ENCODE measurements around the gene ZNF837. TPM values are rescaled to one million over a fixed set of nuclear protein-coding genes. Genes with fewer than 3 reads are reported as not detected.

ZNF837 gene
- total and polyA plus RNA-seq, 2 experiments from 2014 or later, result 5.0 to 5.4 TPM

- H2AFZ ChIP-seq, result no peak overlapping the region
- DNase-seq (ENCODE audit: low spot score), result no peak
- no peak overlapping the region for H3K4me2 ChIP-seq
- no peaks in the 10 kb centered on the region for H4K20me1 ChIP-seq (ENCODE audit: insufficient read depth, poor library complexity, severe bottlenecking)
- H3K4me3 ChIP-seq, result no peak overlapping the region
- H3K79me2 ChIP-seq, result peaks cover 33% of the 10 kb centered on the region
- no peak for TF ChIP-seq EZH2phosphoT487 (IDR thresholded peaks at IDR 0.05; ENCODE audit: low read depth, severe bottlenecking, unreplicated experiment)
- TF ChIP-seq, protein P1, sequence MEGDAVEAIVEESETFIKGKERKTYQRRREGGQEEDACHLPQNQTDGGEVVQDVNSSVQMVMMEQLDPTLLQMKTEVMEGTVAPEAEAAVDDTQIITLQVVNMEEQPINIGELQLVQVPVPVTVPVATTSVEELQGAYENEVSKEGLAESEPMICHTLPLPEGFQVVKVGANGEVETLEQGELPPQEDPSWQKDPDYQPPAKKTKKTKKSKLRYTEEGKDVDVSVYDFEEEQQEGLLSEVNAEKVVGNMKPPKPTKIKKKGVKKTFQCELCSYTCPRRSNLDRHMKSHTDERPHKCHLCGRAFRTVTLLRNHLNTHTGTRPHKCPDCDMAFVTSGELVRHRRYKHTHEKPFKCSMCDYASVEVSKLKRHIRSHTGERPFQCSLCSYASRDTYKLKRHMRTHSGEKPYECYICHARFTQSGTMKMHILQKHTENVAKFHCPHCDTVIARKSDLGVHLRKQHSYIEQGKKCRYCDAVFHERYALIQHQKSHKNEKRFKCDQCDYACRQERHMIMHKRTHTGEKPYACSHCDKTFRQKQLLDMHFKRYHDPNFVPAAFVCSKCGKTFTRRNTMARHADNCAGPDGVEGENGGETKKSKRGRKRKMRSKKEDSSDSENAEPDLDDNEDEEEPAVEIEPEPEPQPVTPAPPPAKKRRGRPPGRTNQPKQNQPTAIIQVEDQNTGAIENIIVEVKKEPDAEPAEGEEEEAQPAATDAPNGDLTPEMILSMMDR (IDR thresholded peaks at IDR 0.05; ENCODE audit: poor library complexity), result no peak
- no peak for TF ChIP-seq EZH2 (IDR thresholded peaks at IDR 0.05; ENCODE audit: borderline replicate concordance)
- 92% methylated on average over 6 of the region's 6 CpGs for WGBS (ENCODE audit: low lambda C conversion rate, missing lambda C conversion rate)
- H3K27ac ChIP-seq, result no peak overlapping the region
- H3K9me2 ChIP-seq (replicated peaks; ENCODE audit: insufficient read depth), result no peaks in the 10 kb centered on the region
- no peaks in the 10 kb centered on the region for H3K36me3 ChIP-seq (replicated peaks; ENCODE audit: insufficient read depth, low read depth)
- H3K4me1 ChIP-seq (ENCODE audit: insufficient read depth), result peaks cover 29% of the 10 kb centered on the region
- no peaks in the 10 kb centered on the region for H3K9me3 ChIP-seq (ENCODE audit: low read depth)
- no peaks in the 10 kb centered on the region for H3K27me3 ChIP-seq
Measured at GRCh38 chr19:58382997-58383603, 2.3 kb upstream of the ZNF837 start.

- 60% methylated on average over 16 of the region's 26 CpGs for WGBS (ENCODE audit: low lambda C conversion rate, missing lambda C conversion rate)
- Histone ChIP-seq H3K36me3 (replicated peaks; ENCODE audit: insufficient read depth, low read depth) (no peaks in the 10 kb centered on the region), H3K27ac (peak overlapping the region; percentile 73), H3K4me3 (peak overlapping the region; percentile 63), H2AFZ (peak overlapping the region; percentile 13), H4K20me1 (ENCODE audit: insufficient read depth, poor library complexity, severe bottlenecking) (no peaks in the 10 kb centered on the region), H3K79me2 (peaks cover 24% of the 10 kb centered on the region), H3K4me2 (peak overlapping the region; percentile 90), H3K4me1 (ENCODE audit: insufficient read depth) (peaks cover 25% of the 10 kb centered on the region), H3K9me2 (replicated peaks; ENCODE audit: insufficient read depth) (no peaks in the 10 kb centered on the region), H3K27me3 (no peaks in the 10 kb centered on the region), H3K9me3 (ENCODE audit: low read depth) (no peaks in the 10 kb centered on the region)
- no peak for DNase-seq (ENCODE audit: low spot score)
- TF ChIP-seq EZH2 (IDR thresholded peaks at IDR 0.05; ENCODE audit: borderline replicate concordance) (no peak), EZH2phosphoT487 (IDR thresholded peaks at IDR 0.05; ENCODE audit: low read depth, severe bottlenecking, unreplicated experiment) (no peak)
- TF ChIP-seq, protein P1 (IDR thresholded peaks at IDR 0.05; ENCODE audit: poor library complexity), result no peak
Measured at GRCh38 chr19:58381460-58382212, 806 bp upstream of the ZNF837 start.

DNA sequence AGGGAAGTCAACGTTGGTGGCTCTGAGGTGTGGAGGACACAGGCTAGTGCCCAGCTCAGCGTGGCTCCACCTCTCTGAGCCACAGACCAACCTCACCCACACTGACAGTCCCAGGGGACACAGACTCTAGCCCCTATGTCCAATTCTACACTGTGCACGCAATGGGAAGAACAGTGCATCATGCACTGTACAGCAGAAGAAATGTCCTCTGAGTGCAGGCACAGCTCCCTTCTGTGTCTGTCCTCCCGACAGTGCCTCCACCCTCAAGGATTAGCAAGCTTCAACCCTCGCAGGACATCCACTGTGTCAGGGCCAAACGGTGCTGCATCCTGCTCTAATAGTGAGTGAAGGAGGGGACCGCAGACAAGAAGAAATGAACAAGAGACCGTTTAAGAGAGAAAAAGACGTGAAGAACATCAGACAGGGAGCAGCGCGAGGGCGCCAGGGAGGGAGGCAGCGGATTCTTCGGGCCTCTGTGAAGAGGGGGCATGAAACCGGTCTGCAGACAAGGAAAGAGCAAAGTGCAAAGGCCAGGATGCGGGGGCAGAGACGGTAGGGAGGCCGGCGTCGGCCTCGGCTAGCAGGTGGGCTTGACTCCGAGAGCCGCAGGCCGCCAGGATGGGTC lies 681 bp downstream of the ZNF837 start:
- Histone ChIP-seq H3K79me2 (peaks cover 15% of the 10 kb centered on the region), H3K27ac (peak overlapping the region; percentile 93), H3K27me3 (no peaks in the 10 kb centered on the region), H2AFZ (peak overlapping the region; percentile 94), H4K20me1 (ENCODE audit: insufficient read depth, poor library complexity, severe bottlenecking) (no peaks in the 10 kb centered on the region), H3K9me2 (replicated peaks; ENCODE audit: insufficient read depth) (no peaks in the 10 kb centered on the region), H3K4me1 (ENCODE audit: insufficient read depth) (peaks cover 14% of the 10 kb centered on the region), H3K4me3 (peak overlapping the region; percentile 54), H3K36me3 (replicated peaks; ENCODE audit: insufficient read depth, low read depth) (no peaks in the 10 kb centered on the region), H3K4me2 (peak overlapping the region; percentile 99), H3K9me3 (ENCODE audit: low read depth) (no peaks in the 10 kb centered on the region)
- 6% methylated on average over 24 of the region's 24 CpGs for WGBS (ENCODE audit: low lambda C conversion rate, missing lambda C conversion rate)
- DNase-seq (ENCODE audit: low spot score), result no peak
- TF ChIP-seq EZH2phosphoT487 (IDR thresholded peaks at IDR 0.05; ENCODE audit: low read depth, severe bottlenecking, unreplicated experiment) (no peak), EZH2 (IDR thresholded peaks at IDR 0.05; ENCODE audit: borderline replicate concordance) (no peak)
- TF ChIP-seq, protein P1 (IDR thresholded peaks at IDR 0.05; ENCODE audit: poor library complexity), result no peak

Data from hepatocyte (in vitro differentiated cells).